ENCODE data around the gene CA5A.

GRCh38 chr16:87959391-87959990 is 23.2 kb upstream of the CA5A start:
- TF ChIP-seq CTCF (IDR thresholded peaks at IDR 0.05 in 4 of 5, conservative IDR thresholded peaks at IDR 0.05 in 1 of 5) (no peak), POLR2A (IDR thresholded peaks at IDR 0.05) (no peak)

Measured in gastrocnemius medialis (tissue), 4 donors.